ENCODE measurements around the gene MAN1A1.
A peak's percentile ranks its signal among the peaks of the same experiment; 100 is the strongest.

MAN1A1 gene

GRCh38 chr6:119325559-119326265, 23.8 kb downstream of the MAN1A1 start:
- peak; percentile 45 for DNase-seq (ENCODE audit: low spot score)

GRCh38 chr6:119324718-119325117, 24.8 kb downstream of the MAN1A1 start:
- peak; percentile 90 for DNase-seq (ENCODE audit: low spot score)

- peak; percentile 67 for DNase-seq (ENCODE audit: low spot score)
These were observed 25.6 kb downstream of the MAN1A1 start for GRCh38 chr6:119323931-119324330.

GRCh38 chr6:119323478-119323877, 26.1 kb downstream of the MAN1A1 start:
- DNase-seq (ENCODE audit: low spot score), result peak; percentile 50

- DNase-seq (ENCODE audit: low spot score), result no peak
These were observed 26.7 kb downstream of the MAN1A1 start for GRCh38 chr6:119322715-119323350.

- DNase-seq (ENCODE audit: low spot score), result no peak
These were observed 27.5 kb downstream of the MAN1A1 start for GRCh38 chr6:119322034-119322433.

- peak; percentile 40 for DNase-seq (ENCODE audit: low spot score)
These were observed 29.9 kb downstream of the MAN1A1 start for GRCh38 chr6:119319694-119320093.

GRCh38 chr6:119318730-119319129, 30.8 kb downstream of the MAN1A1 start:
- DNase-seq (ENCODE audit: low spot score), result no peak

GRCh38 chr6:119318176-119318575, 31.4 kb downstream of the MAN1A1 start:
- DNase-seq (ENCODE audit: low spot score), result no peak

- DNase-seq (ENCODE audit: low spot score), result no peak
These were observed 32.6 kb downstream of the MAN1A1 start for GRCh38 chr6:119317007-119317406.

GRCh38 chr6:119314885-119315272, 34.7 kb downstream of the MAN1A1 start:
- DNase-seq (ENCODE audit: low spot score), result peak; percentile 32

- peak; percentile 36 for DNase-seq (ENCODE audit: low spot score)
These were observed 35.4 kb downstream of the MAN1A1 start for GRCh38 chr6:119313937-119314884.

GRCh38 chr6:119312875-119313338, 36.7 kb downstream of the MAN1A1 start:
- DNase-seq (ENCODE audit: low spot score), result peak; percentile 72

GRCh38 chr6:119312441-119312840, 37.1 kb downstream of the MAN1A1 start:
- no peak for DNase-seq (ENCODE audit: low spot score)

- DNase-seq (ENCODE audit: low spot score), result peak; percentile 74
These were observed 37.9 kb downstream of the MAN1A1 start for GRCh38 chr6:119311514-119312142.

GRCh38 chr6:119310486-119311036, 39.0 kb downstream of the MAN1A1 start:
- DNase-seq (ENCODE audit: low spot score), result peak; percentile 66

GRCh38 chr6:119308991-119309657, 40.4 kb downstream of the MAN1A1 start:
- peak; percentile 40 for DNase-seq (ENCODE audit: low spot score)

GRCh38 chr6:119308048-119308570, 41.5 kb downstream of the MAN1A1 start:
- peak; percentile 82 for DNase-seq (ENCODE audit: low spot score)

GRCh38 chr6:119307056-119307455, 42.5 kb downstream of the MAN1A1 start:
- DNase-seq (ENCODE audit: low spot score), result no peak

GRCh38 chr6:119306396-119306968, 43.1 kb downstream of the MAN1A1 start:
- DNase-seq (ENCODE audit: low spot score), result no peak
